Measurements from ENCODE around the gene LRRK2. TPM values are rescaled to one million over a fixed set of nuclear protein-coding genes. Genes with fewer than 3 reads are reported as not detected.

Gene LRRK2
- total and polyA plus RNA-seq, 12 donors: 0.99 to 9.1 (median 6.2) TPM

GRCh38 chr12:40222247-40222646, 2.5 kb upstream of the LRRK2 start:
- TF ChIP-seq, protein P1, sequence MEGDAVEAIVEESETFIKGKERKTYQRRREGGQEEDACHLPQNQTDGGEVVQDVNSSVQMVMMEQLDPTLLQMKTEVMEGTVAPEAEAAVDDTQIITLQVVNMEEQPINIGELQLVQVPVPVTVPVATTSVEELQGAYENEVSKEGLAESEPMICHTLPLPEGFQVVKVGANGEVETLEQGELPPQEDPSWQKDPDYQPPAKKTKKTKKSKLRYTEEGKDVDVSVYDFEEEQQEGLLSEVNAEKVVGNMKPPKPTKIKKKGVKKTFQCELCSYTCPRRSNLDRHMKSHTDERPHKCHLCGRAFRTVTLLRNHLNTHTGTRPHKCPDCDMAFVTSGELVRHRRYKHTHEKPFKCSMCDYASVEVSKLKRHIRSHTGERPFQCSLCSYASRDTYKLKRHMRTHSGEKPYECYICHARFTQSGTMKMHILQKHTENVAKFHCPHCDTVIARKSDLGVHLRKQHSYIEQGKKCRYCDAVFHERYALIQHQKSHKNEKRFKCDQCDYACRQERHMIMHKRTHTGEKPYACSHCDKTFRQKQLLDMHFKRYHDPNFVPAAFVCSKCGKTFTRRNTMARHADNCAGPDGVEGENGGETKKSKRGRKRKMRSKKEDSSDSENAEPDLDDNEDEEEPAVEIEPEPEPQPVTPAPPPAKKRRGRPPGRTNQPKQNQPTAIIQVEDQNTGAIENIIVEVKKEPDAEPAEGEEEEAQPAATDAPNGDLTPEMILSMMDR (IDR thresholded peaks at IDR 0.05): no peak
- Histone ChIP-seq H3K4me1 (peaks cover 0 to 44% (median 8%) of the 10 kb centered on the region in 9 donors), H3K27ac (peak overlapping the region in 1 of 10 donors; percentile 98), H3K4me3 (peak overlapping the region in 1 of 10 donors; percentile 73), H3K27me3 (no peaks in the 10 kb centered on the region), H3K36me3 (no peaks in the 10 kb centered on the region), H3K9me3 (peaks cover 0 to under 1% (median 0%) of the 10 kb centered on the region in 11 donors)
- ATAC-seq (no peak), DNase-seq (no peak)
- intact Hi-C loops (cut with DNase I): loop anchor here in 4 of 10 donors (5.0 to 10.0 kb wide), 3 partner anchors 67 to 207 kb away; no protein-coding TSS in a partner anchor
- 83 to 84% methylated on average over 2 of the region's 2 CpGs for WGBS, 2 donors

GRCh38 chr12:40223646-40224045, 1.2 kb upstream of the LRRK2 start:
- Histone ChIP-seq H3K27me3 (no peaks in the 10 kb centered on the region), H3K27ac (peak overlapping the region in 8 of 10 donors; percentile 89 to 98 (median 97)), H3K4me3 (peak overlapping the region in 9 of 10 donors; percentile 52 to 78 (median 74)), H3K9me3 (peaks cover 0 to 3% (median 0%) of the 10 kb centered on the region in 11 donors), H3K4me1 (peaks cover 0 to 47% (median 8%) of the 10 kb centered on the region in 9 donors), H3K36me3 (no peaks in the 10 kb centered on the region)
- ATAC-seq (no peak), DNase-seq (no peak)
- TF ChIP-seq, protein P1 (IDR thresholded peaks at IDR 0.05): no peak
- intact Hi-C loops (cut with DNase I): loop anchor here in 4 of 10 donors (5.0 to 10.0 kb wide), 3 partner anchors 69 to 209 kb away; no protein-coding TSS in a partner anchor

GRCh38 chr12:40225337-40225983, 663 bp downstream of the LRRK2 start:
- TF ChIP-seq, protein P1 (IDR thresholded peaks at IDR 0.05): no peak
- DNase-seq (no peak), ATAC-seq (peak in 3 of 8 donors; percentile 11 to 34 (median 12))
- Histone ChIP-seq H3K4me1 (peaks cover 0 to 59% (median 8%) of the 10 kb centered on the region in 9 donors), H3K27ac (peak overlapping the region; percentile 76 to 98 (median 95)), H3K27me3 (no peaks in the 10 kb centered on the region), H3K36me3 (no peaks in the 10 kb centered on the region), H3K4me3 (peak overlapping the region; percentile 52 to 78 (median 74)), H3K9me3 (peaks cover 0 to 3% (median 0%) of the 10 kb centered on the region in 11 donors)
- intact Hi-C loops (cut with DNase I): loop anchor here in 2 of 10 donors (10.0 kb wide), 2 partner anchors 71 to 211 kb away; no protein-coding TSS in a partner anchor
- 30 to 41% methylated on average over 12 of the region's 12 CpGs for WGBS, 2 donors

DNA sequence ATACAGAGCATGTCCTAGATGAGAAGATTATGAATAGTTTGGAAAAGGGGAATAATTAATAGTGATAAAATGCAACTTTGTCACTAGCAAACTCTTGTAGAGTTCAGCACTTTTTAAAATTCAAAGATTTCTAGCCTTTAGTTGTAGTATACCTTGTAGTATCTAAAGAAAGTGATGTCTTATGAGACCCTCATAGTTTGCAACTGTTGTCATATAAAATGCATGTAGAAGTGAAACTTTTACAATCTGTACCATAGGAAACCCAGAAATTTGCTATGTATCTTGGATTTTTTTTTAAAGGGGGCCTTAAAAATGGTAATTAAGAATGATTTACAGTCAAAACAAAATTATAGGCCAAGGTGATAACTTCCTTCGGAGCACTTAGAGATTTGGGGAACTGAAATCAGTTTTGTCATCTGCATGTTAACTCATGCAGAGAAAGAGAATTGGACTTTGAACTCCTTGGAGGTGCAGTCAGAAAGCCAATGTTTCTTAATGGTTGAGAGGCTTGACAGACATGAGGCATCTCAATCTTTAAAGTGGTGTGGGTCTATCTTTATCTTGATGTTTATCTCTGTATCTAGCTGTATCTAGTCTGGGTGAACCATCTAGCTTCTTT, 1.3 kb downstream of the LRRK2 start:
- H3K36me3 ChIP-seq: no peaks in the 10 kb centered on the region
- ATAC-seq: no peak
- H3K27ac ChIP-seq: peak overlapping the region; percentile 76 to 98 (median 95)
- 29 to 57% methylated on average over 1 of the region's 1 CpG for WGBS, 2 donors
- H3K27me3 ChIP-seq: no peaks in the 10 kb centered on the region
- no peak for DNase-seq
- peaks cover 0 to 60% (median 8%) of the 10 kb centered on the region in 9 donors for H3K4me1 ChIP-seq
- peak overlapping the region; percentile 52 to 78 (median 74) for H3K4me3 ChIP-seq
- peaks cover 0 to 3% (median 0%) of the 10 kb centered on the region in 11 donors for H3K9me3 ChIP-seq
- TF ChIP-seq, protein P1 (IDR thresholded peaks at IDR 0.05): no peak
- intact Hi-C loops (cut with DNase I): loop anchor here in 3 of 10 donors (2.0 to 10.0 kb wide), 3 partner anchors 71 to 211 kb away; no protein-coding TSS in a partner anchor
